Stimulated activated CD4-positive, alpha-beta T cell treated with anti-CD3 and anti-CD28 coated beads, Interleukin-4, amount 100 ng/mL, for 24 hours (primary cell): ENCODE measurements around the gene ANKRD34A.

Experiments
- DNase-seq: peaks from one replicate; pipeline ENCODE4 v3.0.0-alpha.2; 2020

ANKRD34A gene

GRCh38 chr1:145964328-145965118 is at the start of gene ANKRD34A, which contains the start of gene POLR3GL:
Gene ANKRD34A, minus strand, starts transcription at chr1:145964575. Its CDS starts 2,816 bp downstream, at chr1:145961759.
Gene POLR3GL, plus strand, starts transcription at chr1:145964690. Its CDS starts 10,176 bp downstream, at chr1:145974866.
- DNase-seq = peak; percentile 93

- no peak for DNase-seq
Observed at GRCh38 chr1:146013559-146013922, 49.2 kb upstream of the ANKRD34A start.

- DNase-seq = peak; percentile 68
Observed at GRCh38 chr1:146012703-146013558, 48.6 kb upstream of the ANKRD34A start.

GRCh38 chr1:146010126-146010738 is 45.9 kb upstream of the ANKRD34A start:
- no peak for DNase-seq

- DNase-seq = no peak
Observed at GRCh38 chr1:146007489-146008133, 43.2 kb upstream of the ANKRD34A start.

- no peak for DNase-seq
Observed at GRCh38 chr1:146001709-146002108, 37.3 kb upstream of the ANKRD34A start.

GRCh38 chr1:145999321-146000024 is 35.1 kb upstream of the ANKRD34A start:
- no peak for DNase-seq

GRCh38 chr1:145997718-145998023 is 33.3 kb upstream of the ANKRD34A start:
- DNase-seq = no peak

- DNase-seq = peak; percentile 66
Observed at GRCh38 chr1:145997016-145997717, 32.8 kb upstream of the ANKRD34A start.

- DNase-seq = peak; percentile 97
Observed at GRCh38 chr1:145996433-145997015, 32.1 kb upstream of the ANKRD34A start, which contains the start of gene TXNIP. Gene TXNIP, minus strand, starts transcription at chr1:145996579. Its CDS starts 313 bp downstream, at chr1:145996266.

GRCh38 chr1:145995964-145996432 is 31.6 kb upstream of the ANKRD34A start:
- DNase-seq = no peak

GRCh38 chr1:145995148-145995881 is 30.9 kb upstream of the ANKRD34A start:
- no peak for DNase-seq

GRCh38 chr1:145994391-145995120 is 30.2 kb upstream of the ANKRD34A start:
- peak; percentile 57 for DNase-seq

- no peak for DNase-seq
Observed at GRCh38 chr1:145993618-145994390, 29.4 kb upstream of the ANKRD34A start.

- DNase-seq = no peak
Observed at GRCh38 chr1:145992958-145993617, 28.7 kb upstream of the ANKRD34A start.

GRCh38 chr1:145992502-145992936 is 28.1 kb upstream of the ANKRD34A start:
- no peak for DNase-seq

- no peak for DNase-seq
Observed at GRCh38 chr1:145991735-145992412, 27.5 kb upstream of the ANKRD34A start.
